Activated CD8-positive, alpha-beta memory T cell treated with anti-CD3 and anti-CD28 coated beads, Interleukin-2, amount 50 U/mL, for 4 hours (primary cell): Measurements from ENCODE around the gene HBQ1.
"Not testable (repeated sequence)": the region's sequence is repeated elsewhere in the genome, so short reads cannot be mapped to it uniquely, and the experiment has no call there.

Source experiments
- DNase-seq: peaks from one replicate; pipeline ENCODE4 v3.0.0-alpha.2; 2020

The HBQ1 gene

DNA sequence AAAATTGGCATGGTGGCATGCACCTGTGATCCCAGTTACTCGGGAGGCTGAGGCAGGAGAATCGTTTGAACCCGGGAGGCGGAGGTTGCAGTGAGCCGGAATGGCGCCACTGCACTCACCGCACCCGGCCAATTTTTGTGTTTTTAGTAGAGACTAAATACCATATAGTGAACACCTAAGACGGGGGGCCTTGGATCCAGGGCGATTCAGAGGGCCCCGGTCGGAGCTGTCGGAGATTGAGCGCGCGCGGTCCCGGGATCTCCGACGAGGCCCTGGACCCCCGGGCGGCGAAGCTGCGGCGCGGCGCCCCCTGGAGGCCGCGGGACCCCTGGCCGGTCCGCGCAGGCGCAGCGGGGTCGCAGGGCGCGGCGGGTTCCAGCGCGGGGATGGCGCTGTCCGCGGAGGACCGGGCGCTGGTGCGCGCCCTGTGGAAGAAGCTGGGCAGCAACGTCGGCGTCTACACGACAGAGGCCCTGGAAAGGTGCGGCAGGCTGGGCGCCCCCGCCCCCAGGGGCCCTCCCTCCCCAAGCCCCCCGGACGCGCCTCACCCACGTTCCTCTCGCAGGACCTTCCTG, at the start of gene HBQ1:
TSS of gene HBQ1 (plus strand) at position 359 of the 575 bp plus-strand sequence. CDS start at position 387, 28 bp downstream.
- peak; percentile 48 for DNase-seq

- DNase-seq: no peak
These were observed 49.6 kb upstream of the HBQ1 start for GRCh38 chr16:130533-131173.

- DNase-seq: no peak
These were observed 48.1 kb upstream of the HBQ1 start for GRCh38 chr16:132120-132519.

DNA sequence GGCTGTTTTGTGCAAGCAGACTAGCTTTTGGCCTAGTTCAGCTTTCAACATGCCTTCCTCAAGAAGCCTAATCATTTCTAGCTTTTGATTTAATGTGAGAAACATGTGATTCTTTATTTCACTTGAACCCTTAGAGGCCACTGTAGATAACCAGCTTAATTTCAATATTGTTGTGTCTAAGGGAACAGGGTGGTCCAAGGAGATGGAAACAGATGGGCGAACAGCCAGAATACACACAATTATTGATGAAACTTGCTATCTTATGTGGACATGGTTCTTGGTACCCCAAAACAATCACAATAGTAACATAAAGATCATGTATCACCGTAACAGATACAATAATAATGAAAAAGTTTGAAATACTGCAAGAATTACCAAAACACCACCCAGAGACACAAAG, 46.5 kb upstream of the HBQ1 start:
- DNase-seq: no peak

GRCh38 chr16:138049-138417, 42.2 kb upstream of the HBQ1 start:
- peak; percentile 40 for DNase-seq

- DNase-seq: no peak
These were observed 39.9 kb upstream of the HBQ1 start for GRCh38 chr16:140175-140857.

- no peak for DNase-seq
These were observed 37.8 kb upstream of the HBQ1 start for GRCh38 chr16:142405-142967.

DNA sequence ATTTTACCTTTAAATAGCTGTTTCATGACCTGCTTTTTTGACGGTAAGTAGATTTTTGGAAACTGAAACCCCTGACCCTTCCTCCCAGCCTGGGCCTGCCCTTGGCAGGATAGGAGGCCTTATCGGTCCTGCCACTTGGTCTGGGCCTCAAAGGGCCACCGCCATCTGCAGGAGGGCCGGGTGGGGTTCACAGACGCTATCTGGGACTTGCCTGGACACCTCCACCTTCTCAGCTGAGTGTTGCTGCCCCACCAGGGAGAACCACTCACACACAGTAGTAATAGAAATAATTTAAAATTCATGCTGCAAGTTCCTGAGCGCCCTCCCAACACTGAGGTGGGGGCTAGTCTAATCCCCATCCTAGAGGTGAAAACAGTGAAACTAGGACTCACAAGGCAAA, 37.2 kb upstream of the HBQ1 start:
- no peak for DNase-seq

DNA sequence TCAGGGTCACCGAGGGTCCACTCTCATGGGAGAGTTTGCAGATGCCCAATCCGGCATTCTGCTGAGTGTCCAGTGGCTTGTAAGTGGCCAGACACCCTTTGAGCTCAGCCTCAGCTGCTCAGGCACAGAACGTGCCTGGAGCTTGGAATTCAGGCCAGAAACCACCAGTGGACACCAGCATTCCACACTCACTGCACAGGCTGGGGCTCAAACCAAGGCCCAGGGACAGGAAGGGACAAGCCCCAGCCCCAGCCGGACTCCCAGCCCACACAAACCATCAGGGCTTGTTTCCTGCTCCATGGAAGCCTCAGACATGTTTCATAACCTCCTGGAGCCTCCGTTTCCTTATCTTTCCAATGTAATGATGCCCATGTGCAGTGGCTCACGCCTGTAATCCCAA, 36.8 kb upstream of the HBQ1 start:
- DNase-seq: no peak

GRCh38 chr16:144797-145252, 35.4 kb upstream of the HBQ1 start:
- DNase-seq: no peak

- DNase-seq: no peak
These were observed 33.6 kb upstream of the HBQ1 start for GRCh38 chr16:146646-147045.

- DNase-seq: no peak
These were observed 31.1 kb upstream of the HBQ1 start for GRCh38 chr16:149024-149660.

DNA sequence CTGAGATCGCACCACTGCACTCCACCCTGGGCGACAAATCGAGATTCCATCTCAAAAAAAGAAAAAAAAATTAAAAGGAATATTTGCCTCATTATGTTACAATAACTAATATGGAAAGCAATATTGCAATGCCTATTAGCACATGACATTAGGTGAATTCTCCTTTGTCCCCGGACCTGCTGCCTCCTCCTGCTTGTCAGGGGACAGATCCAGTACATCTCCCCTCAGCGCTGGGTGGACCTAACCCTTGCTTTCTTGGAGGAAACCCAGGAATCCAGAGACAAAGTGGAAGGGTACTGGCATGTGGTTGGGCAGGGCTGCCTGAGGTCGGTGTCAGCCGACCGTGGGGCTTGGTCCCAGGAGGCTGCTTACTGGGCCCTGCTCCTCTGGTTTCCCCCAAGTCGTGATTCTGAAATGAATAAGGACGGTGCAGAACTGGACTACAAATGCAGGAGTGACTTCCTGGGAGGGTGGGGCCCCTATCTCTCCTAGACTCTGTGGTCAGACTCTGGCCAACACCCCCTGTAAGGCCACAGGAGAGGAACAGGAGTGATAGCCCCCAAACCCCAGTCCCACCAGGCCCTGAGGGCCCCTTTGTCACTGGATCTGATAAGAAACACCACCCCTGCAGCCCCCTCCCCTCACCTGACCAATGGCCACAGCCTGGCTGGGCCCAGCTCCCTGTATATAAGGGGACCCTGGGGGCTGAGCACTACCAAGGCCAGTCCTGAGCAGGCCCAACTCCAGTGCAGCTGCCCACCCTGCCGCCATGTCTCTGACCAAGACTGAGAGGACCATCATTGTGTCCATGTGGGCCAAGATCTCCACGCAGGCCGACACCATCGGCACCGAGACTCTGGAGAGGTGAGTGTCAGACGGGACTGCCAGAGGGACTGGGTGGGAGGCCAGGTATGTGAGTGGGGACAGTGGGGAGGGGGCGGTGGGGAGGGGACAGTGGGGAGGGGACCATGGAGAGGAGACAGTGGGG, 27.8 kb upstream of the HBQ1 start, which contains the start of gene HBZ:
TSS of gene HBZ (plus strand) at position 504 of the 988 bp plus-strand sequence. CDS start at position 770, 266 bp downstream.
- DNase-seq: no peak

DNA sequence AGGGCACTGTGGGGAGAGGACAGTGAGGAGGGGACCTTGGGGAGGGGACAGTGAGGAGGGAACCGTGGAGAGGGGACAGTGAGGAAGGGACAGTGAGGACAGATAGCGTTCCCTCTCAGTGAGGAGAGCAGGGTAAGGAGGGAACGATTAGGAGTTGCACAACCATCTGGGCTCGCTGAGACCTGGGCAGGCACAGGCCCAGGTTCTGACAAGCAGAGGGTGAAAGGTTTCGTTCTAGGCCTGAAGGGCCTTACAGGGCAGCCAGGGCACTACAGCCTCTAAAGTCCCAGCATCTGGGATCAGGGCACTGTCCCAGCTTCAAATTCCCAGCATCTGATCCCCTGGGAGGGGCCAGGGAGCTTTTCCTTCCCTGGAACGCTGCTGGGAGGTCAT, 27.1 kb upstream of the HBQ1 start:
- not testable (repeated sequence) for DNase-seq

GRCh38 chr16:153550-154216, 26.6 kb upstream of the HBQ1 start:
- not testable (repeated sequence) for DNase-seq

GRCh38 chr16:154217-155030, 25.8 kb upstream of the HBQ1 start:
- DNase-seq: no peak

DNA sequence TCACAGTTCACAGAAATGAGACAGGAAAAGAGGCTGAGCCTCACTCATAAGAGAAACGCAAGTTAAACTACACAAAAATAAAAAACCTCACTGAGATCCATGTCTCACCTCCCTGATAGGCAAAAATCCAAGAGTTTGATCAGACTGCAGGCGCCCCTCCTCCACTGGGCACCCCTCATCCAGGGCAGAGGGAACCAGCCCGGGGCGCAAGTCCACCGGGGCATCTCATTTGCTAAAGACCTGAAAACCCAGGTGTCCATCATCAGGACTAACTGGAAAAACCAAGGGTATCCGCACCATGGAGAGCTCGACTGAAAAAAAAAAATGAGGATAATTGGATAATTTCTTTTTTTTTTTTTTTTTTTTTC, 25.2 kb upstream of the HBQ1 start:
- DNase-seq: no peak

DNA sequence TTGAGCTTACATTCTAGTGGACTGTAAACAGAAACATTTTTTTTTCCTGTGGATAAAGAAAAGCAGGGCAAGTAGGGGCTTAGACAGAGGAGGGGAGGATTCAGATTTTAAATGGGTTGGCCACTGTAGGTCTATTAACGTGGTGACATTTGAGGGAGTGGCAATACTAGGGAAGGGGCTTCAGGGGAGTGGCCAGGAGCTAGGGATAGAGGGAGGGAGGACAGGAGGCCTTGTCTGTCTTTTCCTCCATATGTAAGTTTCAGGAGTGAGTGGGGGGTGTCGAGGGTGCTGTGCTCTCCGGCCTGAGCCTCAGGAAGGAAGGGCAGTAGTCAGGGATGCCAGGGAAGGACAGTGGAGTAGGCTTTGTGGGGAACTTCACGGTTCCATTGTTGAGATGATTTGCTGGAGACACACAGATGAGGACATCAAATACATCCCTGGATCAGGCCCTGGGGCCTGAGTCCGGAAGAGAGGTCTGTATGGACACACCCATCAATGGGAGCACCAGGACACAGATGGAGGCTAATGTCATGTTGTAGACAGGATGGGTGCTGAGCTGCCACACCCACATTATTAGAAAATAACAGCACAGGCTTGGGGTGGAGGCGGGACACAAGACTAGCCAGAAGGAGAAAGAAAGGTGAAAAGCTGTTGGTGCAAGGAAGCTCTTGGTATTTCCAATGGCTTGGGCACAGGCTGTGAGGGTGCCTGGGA, 21.0 kb upstream of the HBQ1 start:
- DNase-seq: no peak

DNA sequence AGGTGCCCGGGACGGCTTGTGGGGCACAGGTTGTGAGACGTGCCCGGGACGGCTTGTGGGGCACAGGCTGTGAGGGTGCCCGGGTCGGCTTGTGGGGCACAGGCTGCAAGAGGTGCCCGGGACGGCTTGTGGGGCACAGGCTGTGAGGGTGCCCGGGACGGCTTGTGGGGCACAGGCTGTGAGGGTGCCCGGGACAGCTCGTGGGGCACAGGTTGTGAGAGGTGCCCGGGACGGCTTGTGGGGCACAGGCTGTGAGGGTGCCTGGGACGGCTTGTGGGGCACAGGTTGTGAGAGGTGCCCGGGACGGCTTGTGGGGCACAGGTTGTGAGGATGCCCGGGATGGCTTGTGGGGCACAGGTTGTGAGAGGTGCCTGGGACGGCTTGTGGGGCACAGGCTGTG, 20.0 kb upstream of the HBQ1 start:
- not testable (repeated sequence) for DNase-seq

- no peak for DNase-seq
These were observed 19.5 kb upstream of the HBQ1 start for GRCh38 chr16:160691-161190.
